ENCODE data around the gene GLB1L2.

DNA sequence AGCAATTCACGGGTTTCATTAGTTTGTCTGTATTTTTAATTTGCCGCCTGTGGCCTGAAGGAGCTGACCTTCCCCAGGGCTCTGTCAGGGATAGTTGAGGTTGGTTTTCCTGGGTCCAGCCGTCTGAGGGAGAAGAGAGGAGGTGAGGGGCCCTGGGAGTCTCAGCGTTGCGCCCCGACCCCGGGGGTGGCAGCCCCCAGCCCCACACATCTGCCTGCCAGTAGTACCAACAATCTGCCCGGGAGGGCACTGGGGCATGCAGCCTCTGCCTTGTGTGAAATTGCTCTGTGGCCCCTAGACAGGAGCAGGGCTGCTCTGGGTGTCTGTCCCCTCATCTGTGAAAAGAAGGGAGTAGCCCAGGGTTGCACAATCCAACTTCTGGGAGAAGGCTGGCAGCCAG lies 73.6 kb downstream of the GLB1L2 start:
- TF ChIP-seq, protein P1, sequence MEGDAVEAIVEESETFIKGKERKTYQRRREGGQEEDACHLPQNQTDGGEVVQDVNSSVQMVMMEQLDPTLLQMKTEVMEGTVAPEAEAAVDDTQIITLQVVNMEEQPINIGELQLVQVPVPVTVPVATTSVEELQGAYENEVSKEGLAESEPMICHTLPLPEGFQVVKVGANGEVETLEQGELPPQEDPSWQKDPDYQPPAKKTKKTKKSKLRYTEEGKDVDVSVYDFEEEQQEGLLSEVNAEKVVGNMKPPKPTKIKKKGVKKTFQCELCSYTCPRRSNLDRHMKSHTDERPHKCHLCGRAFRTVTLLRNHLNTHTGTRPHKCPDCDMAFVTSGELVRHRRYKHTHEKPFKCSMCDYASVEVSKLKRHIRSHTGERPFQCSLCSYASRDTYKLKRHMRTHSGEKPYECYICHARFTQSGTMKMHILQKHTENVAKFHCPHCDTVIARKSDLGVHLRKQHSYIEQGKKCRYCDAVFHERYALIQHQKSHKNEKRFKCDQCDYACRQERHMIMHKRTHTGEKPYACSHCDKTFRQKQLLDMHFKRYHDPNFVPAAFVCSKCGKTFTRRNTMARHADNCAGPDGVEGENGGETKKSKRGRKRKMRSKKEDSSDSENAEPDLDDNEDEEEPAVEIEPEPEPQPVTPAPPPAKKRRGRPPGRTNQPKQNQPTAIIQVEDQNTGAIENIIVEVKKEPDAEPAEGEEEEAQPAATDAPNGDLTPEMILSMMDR (IDR thresholded peaks at IDR 0.05) = no peak
- TF ChIP-seq POLR2A (IDR thresholded peaks at IDR 0.05) = no peak

Measured in thyroid gland (tissue), 4 donors.